HG03175 (cell line): Measurements from ENCODE around the gene KCTD6.

Experiments used
- ATAC-seq: cut with Tn5 transposase; IDR thresholded peaks from one replicate; pipeline ENCODE4 v1.9.1; 2021; ENCODE audit warnings: mild to moderate bottlenecking, moderate library complexity; ENCODE audit not compliant: unreplicated experiment

Gene KCTD6

DNA sequence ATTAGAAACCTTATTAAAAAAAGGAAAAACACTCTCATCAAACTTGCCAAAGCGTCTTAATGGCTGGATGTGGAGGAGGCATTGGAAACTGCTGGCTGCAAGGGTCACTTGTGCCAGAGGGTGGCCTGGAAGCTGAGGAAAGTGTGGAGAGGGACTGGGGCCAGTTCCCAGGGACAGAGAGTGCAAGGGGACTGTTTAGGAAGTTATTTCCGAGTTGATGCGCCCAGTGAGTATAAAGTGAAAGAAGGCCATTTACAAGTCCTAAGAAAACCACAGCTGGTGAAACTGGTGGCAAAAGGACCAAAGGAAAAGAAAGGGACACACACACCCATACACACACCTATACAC is 7.2 kb upstream of the KCTD6 start:
- ATAC-seq: no peak

DNA sequence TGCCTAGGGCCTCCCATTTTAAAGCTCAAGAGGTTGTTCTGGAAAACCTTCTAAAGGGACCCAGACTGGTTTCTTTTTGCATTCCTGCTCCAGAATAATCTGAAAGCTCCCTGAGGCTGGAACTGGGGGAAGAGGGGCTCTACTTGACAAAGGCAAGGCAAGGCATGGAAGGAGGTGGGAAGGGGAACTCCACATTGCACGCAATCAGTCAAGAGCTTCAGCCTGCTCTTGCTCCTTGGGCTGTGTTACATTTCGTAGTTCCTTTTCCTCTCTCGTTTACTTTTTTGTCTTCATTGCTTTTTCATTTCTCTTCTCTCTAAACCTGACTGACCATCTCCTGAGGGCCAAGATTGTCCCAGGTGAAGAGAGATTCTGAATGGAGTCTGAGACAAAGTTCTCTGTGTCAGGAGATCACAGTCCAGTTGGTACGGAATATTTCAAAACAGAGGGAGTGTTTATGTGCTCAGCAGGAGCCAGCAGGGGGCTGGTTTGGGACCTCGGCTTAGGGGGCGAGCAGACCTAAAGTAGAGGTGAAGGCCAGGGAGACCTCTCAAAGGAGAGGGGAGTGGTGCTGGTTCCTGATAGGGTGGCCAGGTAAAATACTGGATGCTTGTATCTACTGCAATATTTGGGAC is 6.0 kb upstream of the KCTD6 start:
- no peak for ATAC-seq

DNA sequence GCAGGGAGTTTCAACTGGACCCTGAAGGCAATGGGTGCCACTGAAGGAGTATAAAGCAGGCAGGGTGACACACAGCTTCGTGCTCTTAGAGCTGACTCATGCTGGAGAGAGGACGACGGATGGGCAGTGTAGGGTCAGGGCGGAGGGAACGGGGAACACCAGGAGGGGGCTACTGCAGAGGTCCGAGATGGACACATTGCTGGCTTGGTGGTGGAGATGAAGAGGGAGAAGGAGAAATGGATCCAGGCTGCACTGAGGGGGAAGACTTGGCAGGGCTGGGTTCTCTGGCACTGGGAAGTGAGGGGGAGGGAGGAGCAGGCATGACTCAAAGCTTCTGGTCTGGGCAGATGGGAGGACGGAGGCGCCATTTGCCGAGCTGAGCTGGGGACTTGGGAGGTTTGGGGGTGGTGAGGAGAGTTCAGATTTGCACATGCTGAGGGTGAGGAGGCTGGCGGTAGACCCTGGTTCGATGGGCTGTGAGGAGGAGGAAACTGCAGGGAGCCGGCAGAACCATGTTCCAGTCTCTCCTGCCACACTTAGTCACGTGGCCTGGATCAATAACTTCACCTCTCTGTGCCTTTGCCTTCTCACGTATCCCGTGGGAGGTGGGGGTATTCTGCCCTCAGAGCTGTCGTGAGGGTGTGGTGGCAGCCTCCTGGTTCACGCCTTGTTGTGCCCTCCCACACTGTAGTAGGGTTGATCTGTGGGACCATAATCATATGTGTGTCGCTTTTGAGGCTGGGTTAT is 4.6 kb upstream of the KCTD6 start:
- ATAC-seq: no peak

DNA sequence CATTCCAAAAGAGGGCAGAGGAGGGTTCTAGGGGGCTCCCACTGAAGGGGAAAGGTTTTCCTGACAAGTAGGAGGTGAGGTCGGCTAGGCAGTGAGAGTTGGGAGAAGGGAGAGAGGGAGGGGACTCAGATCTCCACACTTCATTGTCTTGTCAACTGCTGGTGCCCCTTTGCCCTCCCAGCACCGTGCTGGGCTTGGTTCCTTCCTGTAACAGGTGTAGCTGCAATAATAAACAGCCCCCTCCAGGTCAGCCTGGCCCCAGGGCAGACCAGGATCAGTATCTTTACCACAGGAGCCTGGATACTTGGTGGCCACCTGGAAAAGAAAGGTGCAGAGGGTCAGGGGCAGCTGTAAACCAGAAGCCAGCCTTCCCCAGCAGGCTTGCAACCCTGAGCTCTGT is 2.9 kb upstream of the KCTD6 start:
- ATAC-seq: no peak

DNA sequence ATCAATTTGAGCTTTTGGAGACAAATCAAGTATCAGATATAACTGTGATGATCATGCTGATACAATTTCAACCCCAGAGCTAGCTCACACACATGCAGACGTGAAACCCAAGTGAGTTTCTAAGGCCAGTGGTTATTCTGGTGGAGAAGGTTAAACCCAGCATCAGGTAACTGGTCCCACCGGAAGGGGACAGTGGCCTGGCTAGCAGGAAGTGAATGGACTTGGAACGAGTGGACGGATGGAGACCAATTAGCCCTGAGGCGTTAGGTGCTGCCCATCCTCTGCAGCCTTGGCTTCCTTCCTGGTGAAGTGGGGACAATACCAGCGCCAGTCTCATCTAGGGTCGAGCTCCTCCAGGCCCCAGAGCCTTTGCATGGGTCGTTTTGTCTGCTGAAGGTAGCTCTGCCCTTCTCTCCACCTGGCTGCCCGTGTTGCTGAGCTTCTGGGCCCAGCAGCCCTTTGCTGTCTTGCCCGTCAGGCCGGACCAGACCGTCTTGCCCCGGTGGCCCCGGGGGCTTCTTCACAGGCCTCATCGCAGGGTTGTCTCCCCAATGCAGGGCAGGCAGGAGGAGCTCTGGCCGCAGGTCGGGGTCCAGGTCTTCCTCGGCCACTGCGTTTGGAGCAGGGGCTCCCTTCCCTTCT is 915 bp upstream of the KCTD6 start:
- ATAC-seq: no peak

DNA sequence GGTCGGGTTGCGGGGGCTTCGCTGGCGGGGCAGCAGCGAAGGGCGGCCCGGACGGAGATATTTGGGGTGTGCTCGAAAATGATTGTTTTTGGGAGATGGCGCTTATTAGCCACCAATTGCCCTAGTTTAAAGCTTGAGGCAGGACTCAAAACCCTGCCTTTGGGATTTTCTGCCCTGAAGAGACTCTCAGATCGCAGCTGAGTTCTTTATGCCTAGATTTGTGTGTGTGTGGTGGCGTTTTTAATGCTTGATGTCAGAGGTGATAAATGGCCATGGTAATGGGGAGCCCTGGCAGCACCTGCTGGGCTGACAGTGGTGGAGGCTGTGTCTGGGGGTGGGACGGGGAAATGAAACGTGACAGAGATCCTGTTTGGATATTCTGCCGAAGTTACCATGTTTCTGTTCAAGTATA is 604 bp downstream of the KCTD6 start:
- no peak for ATAC-seq

DNA sequence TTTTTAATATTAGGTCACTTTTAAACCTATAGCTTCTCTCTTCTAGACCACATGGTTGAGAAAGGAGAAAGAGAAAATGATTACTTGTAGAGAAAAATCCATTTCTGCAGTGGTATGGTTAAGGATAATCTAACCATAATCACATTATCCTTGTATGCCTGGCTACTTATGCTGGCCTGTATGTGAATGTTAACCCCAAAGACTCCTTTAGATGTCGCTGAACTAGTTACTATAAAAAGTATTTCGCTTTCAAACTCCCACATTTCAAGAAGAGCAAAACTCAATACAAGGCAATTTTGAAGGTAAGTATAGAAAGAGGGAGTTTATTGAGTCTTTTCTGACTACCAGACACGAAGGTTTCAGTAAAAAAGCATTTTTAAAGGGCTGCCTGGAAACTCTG is 2.2 kb downstream of the KCTD6 start:
- no peak for ATAC-seq

DNA sequence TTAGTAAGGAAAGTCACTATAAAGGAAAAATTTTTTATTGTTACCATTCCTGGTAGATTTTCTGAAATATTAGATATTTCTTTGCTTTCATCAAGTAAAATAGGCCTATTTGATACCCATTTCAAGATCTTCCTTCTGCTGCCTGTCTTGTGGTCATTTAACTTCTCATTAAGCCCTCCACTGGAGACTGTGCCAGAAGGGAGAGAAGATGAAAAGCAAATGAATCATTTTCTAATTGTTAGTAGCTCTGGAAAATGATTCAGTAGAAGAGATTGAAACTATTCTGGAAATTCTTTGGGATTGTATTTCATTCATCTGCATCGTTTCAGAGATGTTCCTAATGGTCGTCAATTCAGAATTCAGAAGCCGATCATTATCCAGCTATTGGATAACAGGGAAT is 3.2 kb downstream of the KCTD6 start:
- ATAC-seq: no peak

DNA sequence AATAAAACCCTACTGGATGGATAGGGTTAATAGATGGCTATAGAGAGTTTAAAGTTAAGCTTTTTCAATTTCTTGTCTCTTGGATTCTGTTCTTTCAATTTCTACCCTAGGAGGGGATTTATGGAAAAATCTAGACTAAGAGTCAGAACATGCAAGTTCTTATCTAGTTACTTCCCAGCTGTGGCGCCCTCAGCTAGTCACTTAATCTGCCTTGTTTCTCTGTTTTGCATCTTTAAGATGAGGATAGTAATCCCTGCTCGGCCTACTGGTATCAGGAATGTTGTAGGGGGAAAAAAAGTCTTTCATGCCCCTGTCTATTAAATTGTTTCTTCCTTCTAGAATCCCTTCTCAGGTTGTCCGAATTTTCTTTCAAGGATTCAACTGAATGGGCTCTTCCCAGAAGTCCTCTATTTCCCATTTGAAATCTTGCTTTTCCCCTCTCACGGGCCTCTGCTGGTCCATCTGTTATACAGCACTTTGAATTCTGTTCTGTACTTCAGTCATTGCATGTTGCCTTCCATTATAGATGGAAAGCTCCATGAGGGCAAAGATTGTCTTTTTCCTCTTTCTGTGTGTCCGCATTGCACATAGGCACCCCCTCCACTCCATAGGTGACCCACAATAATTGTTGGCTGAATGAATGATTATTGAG is 4.4 kb downstream of the KCTD6 start:
- no peak for ATAC-seq

DNA sequence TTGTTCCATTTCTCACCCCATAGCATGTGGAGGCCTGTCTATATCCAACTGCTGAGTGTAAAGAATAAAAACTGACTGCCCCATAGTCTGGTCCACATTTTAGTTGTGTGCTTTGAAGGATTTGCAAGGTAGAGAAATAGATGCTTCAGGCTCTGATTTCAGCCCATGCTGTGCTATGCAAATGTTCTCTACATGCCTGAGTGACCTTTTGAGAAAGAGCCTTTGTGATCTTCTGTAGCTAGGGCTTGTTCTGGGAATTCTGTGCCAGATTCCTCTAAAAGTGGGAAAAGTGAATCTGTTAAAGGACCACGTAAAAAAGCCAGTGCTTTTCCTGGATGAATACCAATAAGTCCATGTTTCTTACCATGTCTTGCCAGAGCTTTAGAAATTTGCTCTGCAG is 5.2 kb downstream of the KCTD6 start:
- no peak for ATAC-seq

DNA sequence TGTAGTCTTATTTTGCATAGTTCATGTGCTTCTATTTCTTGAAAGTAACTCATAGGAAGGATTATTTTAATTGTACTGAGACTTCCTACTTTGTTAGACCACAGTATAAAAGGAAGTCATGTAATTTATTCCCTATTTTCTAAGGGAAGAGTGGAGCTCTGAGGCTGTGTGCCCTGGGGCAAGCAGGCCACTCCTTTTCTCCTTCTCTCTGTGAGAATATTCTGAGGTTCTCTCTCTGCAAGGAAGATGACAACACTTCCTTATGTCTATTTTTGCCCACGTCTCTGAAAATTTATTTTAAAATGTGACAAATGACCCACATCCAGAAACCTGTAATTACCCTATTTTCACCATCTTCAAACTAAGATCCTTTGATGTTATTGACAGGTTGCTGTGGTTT is 11.0 kb downstream of the KCTD6 start:
- no peak for ATAC-seq

DNA sequence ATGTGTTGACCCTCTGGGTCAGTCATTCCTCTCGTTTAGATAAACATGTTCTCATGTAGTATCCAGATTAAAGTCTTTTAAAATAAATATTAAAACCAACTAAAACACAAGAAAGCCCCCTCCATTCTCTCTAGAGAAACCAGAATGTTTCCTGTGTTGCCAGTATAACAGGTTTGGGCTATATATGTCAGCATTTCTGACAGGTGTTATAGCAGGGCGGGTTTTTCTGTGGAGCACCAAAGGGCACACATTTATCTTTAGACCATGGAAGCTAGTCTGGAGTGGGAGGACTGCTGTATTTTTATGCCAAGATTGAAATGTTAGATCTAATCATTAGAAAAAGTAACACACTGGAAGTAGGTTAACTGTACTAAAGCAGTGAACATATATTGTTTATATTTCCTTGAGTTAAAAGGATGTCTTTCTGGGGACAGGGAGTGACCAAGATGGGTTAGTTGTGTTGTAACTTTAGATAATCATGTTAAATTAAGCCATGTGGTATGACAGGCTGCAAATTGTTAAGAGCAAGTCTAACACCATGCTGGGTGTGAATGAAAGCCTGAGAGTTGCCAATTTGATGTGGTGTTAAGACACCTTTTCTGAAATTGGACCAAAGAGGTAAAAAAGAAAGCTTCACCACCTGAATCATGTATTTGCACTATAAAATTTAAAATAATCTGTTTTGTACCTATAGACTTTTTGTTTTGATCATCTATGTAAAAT is 15.6 kb downstream of the KCTD6 start:
- ATAC-seq: no peak

DNA sequence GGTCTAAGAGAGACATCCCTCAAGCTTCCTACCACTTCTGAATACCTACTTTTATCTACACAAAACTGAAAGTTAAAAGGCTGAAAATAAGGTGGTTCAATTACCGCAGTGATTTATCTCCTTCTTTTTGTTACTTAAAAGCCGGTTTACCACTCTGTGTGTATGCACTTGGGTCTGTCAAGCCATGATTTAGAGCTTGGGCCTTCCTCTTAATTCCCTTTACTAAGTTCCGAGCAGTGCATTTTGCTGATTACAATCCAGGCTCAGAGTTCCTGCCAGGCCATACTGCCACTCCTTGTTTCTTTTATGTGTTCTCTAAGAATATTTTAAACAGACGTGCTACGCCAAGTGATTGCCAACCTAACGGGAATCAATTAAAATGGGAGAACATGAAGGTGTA is 16.5 kb downstream of the KCTD6 start:
- ATAC-seq: no peak

DNA sequence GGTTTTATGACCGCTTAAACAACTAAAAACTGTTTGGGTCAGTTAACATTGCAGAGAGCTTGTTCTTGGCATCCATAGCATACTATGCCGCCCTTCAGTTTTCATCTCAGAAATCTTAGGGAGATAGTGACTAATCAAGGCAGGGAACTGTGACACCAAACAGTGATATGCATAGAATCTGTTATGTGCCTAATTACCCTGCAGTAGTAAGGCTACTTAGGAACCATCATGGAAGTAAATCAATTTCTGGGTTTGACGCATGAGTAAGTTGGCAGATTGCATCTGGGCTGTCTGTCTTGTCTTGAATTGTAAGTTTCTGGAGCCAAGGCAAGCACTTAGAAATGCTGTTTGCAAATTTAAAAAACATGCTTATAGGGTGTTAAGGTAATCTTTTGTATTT is 22.5 kb downstream of the KCTD6 start:
- no peak for ATAC-seq

DNA sequence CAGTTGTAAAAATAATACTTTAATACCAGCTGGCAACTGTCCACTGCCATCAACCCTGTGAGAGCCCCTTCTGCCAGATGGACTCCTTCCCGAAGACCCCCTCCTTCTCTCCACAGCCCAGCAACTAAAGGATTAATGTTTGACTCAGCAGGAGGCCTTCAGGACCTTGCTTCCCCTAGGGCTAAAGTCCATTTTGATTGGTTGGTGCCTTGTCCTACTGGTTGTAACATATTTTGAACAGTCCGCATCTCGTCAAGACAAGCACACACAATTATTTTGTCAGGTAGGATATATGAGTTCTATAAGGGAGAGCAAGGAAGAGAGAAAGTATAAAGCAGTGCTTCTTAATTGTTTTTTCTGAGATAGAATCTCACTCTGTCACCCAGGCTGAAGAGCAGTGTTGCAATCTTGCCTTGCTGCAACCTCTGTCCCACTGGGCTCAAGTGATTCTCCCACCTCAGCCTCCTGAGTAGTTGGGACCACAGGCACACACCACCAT is 26.4 kb downstream of the KCTD6 start:
- no peak for ATAC-seq

DNA sequence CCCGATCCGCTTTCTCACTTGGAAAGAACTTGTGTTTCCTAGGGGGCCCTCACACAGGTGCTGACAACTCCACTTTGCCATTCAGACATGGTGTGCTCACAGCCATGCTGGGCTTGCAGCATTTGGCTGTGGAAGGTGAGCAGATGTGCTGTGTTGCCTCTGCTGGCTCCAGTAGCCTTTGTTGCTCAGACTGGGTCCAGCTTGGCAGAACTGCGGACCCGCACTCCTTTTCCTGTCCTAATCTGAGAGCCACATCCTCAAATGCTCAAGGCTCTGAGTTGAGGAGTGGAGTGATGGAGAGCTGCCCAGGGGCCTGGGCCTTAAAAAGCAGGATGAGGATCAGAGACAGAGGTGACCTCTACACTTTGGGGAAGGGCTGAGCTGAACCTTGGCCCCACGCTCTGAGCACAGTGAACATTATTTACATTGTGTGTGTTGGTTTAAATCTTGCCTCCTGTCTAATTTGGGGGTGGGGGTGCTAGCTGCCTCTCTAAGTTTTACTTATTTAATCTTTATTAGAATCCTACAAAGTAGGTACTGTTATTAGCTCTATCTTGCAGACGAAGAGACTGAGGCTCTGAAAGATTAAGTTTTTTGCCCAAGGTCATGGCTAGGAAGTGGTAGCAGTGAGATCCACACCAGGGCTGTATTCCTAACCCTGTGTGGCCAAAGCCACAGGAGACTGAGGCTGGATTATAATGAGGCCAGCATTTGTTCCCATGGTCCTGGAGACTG is 27.9 kb downstream of the KCTD6 start:
- ATAC-seq: no peak

DNA sequence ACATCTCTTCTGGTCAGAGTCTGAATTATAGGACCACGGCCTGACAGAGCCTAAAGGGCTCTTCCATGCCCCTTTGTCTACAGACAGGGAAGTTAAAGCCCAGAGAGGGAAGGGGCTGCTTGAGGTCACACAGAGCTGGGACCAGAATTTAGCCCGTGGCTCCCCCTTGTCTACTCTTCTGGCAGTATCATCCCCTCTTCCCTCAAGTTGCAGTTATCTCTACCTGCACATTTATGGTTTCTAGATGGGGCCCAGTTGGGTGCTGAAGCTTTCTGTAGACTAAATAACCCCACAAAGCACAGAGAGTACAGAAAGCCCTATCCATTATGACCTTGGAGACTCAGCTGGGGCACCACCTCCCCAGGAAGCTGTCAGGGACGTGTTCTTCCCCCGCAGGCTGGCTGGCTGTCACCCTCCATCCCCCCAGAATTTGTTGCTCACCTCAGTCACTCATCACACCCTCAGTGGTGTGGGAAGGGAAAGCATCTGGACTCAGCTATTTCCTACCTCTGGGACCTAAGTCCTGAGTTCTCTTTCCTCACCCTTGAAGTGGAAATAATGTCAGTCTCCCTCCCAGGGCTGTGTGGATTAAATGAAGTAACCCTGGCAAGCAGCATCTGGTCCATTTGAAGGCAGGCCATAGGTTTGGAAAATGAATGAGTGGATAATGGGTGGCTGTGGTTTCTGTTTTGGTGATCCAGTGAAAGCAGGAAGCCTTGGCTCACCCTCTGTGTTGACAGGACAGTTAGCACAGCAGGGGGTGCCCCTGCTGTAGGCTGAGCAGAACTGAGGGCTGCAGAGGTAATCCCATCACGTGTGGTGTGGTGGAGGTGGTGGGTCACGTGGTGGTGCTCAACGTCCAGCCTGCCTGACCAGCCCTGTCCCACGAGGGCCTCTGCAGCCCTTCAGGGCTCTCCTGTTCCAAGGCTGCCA is 28.8 kb downstream of the KCTD6 start:
- ATAC-seq: no peak

DNA sequence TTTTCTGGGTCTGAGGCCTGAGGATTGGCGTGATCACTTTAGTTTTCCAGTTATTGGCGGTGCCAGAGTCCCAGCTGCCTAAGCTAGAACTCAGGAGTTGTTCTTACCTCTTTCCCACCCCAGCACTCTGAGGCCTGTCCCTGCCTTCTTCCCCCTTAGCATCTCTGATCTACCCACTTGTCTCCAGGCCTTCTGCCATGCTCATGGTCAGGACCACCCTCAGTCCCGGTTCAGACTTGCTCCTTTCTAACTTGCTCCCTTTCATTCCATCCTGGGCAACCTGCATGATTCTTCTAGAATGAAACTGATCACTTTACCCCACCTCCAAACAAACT is 29.4 kb downstream of the KCTD6 start:
- ATAC-seq: no peak

DNA sequence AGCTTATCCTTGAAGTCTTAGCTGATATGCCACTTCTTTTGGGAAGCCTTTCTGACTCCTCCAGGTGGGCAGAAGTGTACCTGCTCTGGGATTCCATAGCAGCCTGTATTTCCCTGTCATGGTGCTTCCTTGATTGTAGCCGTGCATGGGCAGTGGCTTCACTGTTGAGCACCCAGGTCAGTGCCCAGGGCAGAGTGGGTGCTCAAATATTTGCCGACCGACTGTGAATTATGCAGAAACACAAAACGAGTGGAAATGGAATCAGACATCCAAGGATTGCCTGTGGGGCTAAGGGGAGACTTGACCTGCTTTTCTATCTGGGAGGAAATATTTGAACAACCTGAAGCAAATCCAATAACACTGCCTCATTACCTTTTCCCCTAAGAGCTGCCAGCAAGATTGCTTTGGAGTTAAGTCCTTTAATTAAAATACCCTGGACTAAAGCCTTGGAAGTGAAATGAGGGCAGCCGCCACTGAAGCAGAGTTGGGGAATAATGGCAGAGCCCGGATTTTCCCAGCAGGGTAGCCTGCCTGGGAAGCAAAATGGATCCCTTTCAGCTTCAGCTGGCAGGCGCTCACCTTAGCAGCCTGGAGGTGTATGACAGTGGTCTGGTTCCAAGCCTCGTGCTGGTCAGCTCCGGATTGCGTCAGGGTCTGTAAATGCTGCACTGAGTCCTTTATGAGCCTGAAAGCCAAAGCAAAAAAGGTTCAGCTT is 30.2 kb downstream of the KCTD6 start:
- ATAC-seq: no peak
